Measurements from ENCODE around the gene ARID4A. TPM values are rescaled to one million over a fixed set of nuclear protein-coding genes. Genes with fewer than 3 reads are reported as not detected.
"Not testable (repeated sequence)": the region's sequence is repeated elsewhere in the genome, so short reads cannot be mapped to it uniquely, and the experiment has no call there.

ARID4A gene
- total RNA-seq, 2 experiments from 2014 or later = 20.3 to 25.3 TPM

GRCh38 chr14:58362272-58362671, 63.9 kb downstream of the ARID4A start:
- H3K27ac Mint-ChIP-seq; DNase-seq; H3K4me1 Mint-ChIP-seq; CTCF ChIA-PET; H3K9me3 Mint-ChIP-seq (ENCODE audit: low read depth); H3K27me3 Mint-ChIP-seq; POLR2A ChIA-PET; H3K4me3 Mint-ChIP-seq; ATAC-seq: not testable (repeated sequence)
- intact Hi-C loops (cut with DNase I, micrococcal nuclease) = loop anchor here (1.0 to 2.0 kb wide), 2 partner anchors 253 to 254 kb away; no protein-coding TSS in a partner anchor
- peaks cover 27% of the 10 kb centered on the region for H3K36me3 Mint-ChIP-seq (ENCODE audit: low read depth)

DNA sequence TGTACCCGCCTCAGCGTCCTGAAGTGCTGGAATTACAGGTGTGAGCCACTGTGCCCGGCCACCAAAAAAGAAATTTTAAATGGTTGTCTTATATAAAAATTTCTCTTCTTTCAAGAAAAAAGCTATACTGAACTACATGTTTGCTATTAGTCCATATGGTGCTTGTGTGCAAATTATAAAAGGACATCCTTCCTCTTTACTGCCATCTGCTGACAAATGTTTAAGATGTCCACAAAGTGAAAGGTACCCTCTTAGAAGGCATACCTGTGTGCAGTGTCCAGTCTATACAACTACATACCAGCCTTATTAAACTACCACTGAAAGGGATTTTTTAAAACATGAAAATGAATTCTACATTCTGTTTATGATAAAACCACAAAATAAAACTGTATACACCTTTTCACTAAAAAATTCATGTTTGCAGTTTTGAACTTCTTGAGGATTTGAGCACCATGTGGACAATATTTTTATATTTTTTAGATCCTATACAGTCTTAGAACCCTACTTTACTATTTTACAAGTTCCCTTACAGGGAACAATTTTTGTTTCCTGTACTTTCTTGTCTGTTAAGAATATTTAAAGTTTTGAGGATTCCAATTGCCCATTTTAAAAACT, 64.5 kb downstream of the ARID4A start:
- POLR2A ChIA-PET = no interaction called here
- ATAC-seq = peak; percentile 63

DNA sequence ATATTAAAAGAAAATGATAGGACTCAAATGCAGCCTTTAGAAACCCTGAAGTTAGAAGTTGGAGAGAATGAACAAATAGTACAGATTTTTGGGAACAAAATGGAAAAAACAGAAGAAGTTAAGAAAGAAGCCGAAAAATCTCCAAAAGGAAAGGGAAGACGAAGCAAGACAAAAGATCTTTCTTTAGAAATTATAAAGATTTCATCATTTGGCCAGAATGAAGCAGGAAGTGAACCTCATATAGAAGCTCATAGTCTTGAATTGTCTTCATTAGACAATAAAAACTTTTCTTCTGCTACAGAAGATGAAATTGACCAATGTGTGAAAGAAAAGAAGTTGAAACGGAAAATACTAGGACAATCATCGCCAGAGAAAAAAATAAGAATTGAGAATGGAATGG, 66.0 kb downstream of the ARID4A start:
- POLR2A ChIA-PET = no interaction called here
- H3K4me1 Mint-ChIP-seq = peaks cover 8% of the 10 kb centered on the region
- H3K27ac Mint-ChIP-seq = no peak overlapping the region
- ATAC-seq = no peak
- H3K36me3 Mint-ChIP-seq (ENCODE audit: low read depth) = peaks cover 35% of the 10 kb centered on the region
- H3K9me3 Mint-ChIP-seq (ENCODE audit: low read depth) = no peaks in the 10 kb centered on the region
- DNase-seq = no peak
- no peak overlapping the region for H3K4me3 Mint-ChIP-seq
- no peaks in the 10 kb centered on the region for H3K27me3 Mint-ChIP-seq
- intact Hi-C loops (cut with DNase I, micrococcal nuclease) = no loop called here
- CTCF ChIA-PET = interaction anchor here (0.7 to 1.3 kb wide), 3 partner anchors 12 to 247 kb away, joined by 3 read pairs; no protein-coding TSS in a partner anchor

More for the DNA sequence above, 64.5 kb downstream of the ARID4A start:
- Mint-ChIP-seq H3K4me1 (peaks cover 8% of the 10 kb centered on the region), H3K27me3 (no peaks in the 10 kb centered on the region), H3K9me3 (ENCODE audit: low read depth) (no peaks in the 10 kb centered on the region), H3K4me3 (no peak overlapping the region), H3K36me3 (ENCODE audit: low read depth) (peaks cover 30% of the 10 kb centered on the region), H3K27ac (no peak overlapping the region)
- CTCF ChIA-PET = no interaction called here
- DNase-seq = no peak
- intact Hi-C loops (cut with DNase I, micrococcal nuclease) = loop anchor here (1.0 to 2.0 kb wide), 2 partner anchors 254 to 255 kb away; no protein-coding TSS in a partner anchor

DNA sequence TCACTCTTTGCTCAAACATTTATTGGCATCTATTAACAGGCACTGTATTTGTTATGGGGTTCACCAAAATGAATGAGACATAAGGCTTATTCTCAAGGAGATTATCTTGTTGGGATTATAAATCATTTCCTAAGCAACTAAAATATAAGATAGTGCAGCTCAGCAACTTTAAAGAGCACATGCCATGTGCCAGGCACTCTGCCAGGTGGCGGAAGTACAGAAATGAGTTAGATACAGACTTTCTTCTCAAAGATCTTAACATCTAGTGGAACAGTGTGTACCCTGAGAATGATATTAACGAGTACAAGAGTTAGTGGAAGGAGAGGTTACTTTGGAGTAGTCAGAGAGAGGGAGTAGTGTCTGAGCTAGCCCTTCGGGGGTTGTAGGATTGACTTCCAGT, 68.9 kb downstream of the ARID4A start:
- DNase-seq (no peak), ATAC-seq (no peak)
- intact Hi-C loops (cut with DNase I, micrococcal nuclease) = no loop called here
- H3K36me3 Mint-ChIP-seq (ENCODE audit: low read depth) = peaks cover 36% of the 10 kb centered on the region
- H3K9me3 Mint-ChIP-seq (ENCODE audit: low read depth) = no peaks in the 10 kb centered on the region
- H3K27ac Mint-ChIP-seq = no peak overlapping the region
- ChIA-PET POLR2A (no interaction called here), CTCF (no interaction called here)
- H3K4me1 Mint-ChIP-seq = peaks cover 8% of the 10 kb centered on the region
- H3K4me3 Mint-ChIP-seq = no peak overlapping the region
- H3K27me3 Mint-ChIP-seq = no peaks in the 10 kb centered on the region

GRCh38 chr14:58368956-58369355, 70.6 kb downstream of the ARID4A start:
- ChIA-PET CTCF (no interaction called here), POLR2A (no interaction called here)
- Mint-ChIP-seq H3K9me3 (ENCODE audit: low read depth) (no peaks in the 10 kb centered on the region), H3K27ac (no peak overlapping the region), H3K36me3 (ENCODE audit: low read depth) (peaks cover 37% of the 10 kb centered on the region), H3K4me1 (peaks cover 8% of the 10 kb centered on the region), H3K4me3 (no peak overlapping the region), H3K27me3 (no peaks in the 10 kb centered on the region)
- no peak for DNase-seq
- intact Hi-C loops (cut with DNase I, micrococcal nuclease) = no loop called here
- ATAC-seq = no peak

GRCh38 chr14:58376791-58377190, 78.4 kb downstream of the ARID4A start:
- intact Hi-C loops (cut with DNase I, micrococcal nuclease) = no loop called here
- ATAC-seq (no peak), DNase-seq (no peak)
- no peaks in the 10 kb centered on the region for H3K9me3 Mint-ChIP-seq (ENCODE audit: low read depth)
- POLR2A ChIA-PET = no interaction called here
- peaks cover 31% of the 10 kb centered on the region for H3K36me3 Mint-ChIP-seq (ENCODE audit: low read depth)
- H3K4me1 Mint-ChIP-seq = no peaks in the 10 kb centered on the region
- H3K4me3 Mint-ChIP-seq = no peak overlapping the region
- H3K27me3 Mint-ChIP-seq = no peaks in the 10 kb centered on the region
- no peak overlapping the region for H3K27ac Mint-ChIP-seq
- CTCF ChIA-PET = interaction anchor here (0.6 to 1.4 kb wide), 3 partner anchors 18 to 817 kb away, joined by 3 read pairs; no protein-coding TSS in a partner anchor

- Mint-ChIP-seq H3K27ac (no peak overlapping the region), H3K4me3 (no peak overlapping the region), H3K4me1 (peaks cover 8% of the 10 kb centered on the region), H3K9me3 (ENCODE audit: low read depth) (peaks cover 1% of the 10 kb centered on the region), H3K36me3 (ENCODE audit: low read depth) (no peaks in the 10 kb centered on the region), H3K27me3 (no peaks in the 10 kb centered on the region)
- ChIA-PET CTCF (no interaction called here), POLR2A (no interaction called here)
- DNase-seq (no peak), ATAC-seq (no peak)
- intact Hi-C loops (cut with DNase I, micrococcal nuclease) = no loop called here
Observed at GRCh38 chr14:58390830-58391229, 92.5 kb downstream of the ARID4A start.

DNA sequence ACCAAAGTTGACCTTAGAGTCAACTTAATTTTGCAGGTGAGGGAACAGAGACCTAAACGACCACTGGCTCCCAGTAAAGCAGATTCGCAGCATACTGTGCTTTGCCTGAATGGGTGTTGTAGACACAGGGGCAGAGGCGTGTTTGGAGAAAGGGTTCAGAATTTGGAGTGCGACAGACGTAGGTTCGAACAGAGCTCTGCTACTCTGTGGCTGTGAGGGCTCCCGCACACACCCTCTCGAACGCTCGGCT, 97.1 kb downstream of the ARID4A start:
- POLR2A ChIA-PET = no interaction called here

GRCh38 chr14:58395812-58396788, 97.7 kb downstream of the ARID4A start, which contains the start of gene TOMM20L:
Gene TOMM20L, plus strand, starts transcription at chr14:58395930. Its CDS starts 28 bp downstream, at chr14:58395958.
- peak within 1 kb of the TSS; percentile 60 for H3K4me3 Mint-ChIP-seq
- no peaks in the 10 kb centered on the region for H3K27me3 Mint-ChIP-seq
- ATAC-seq (peak; percentile 92), DNase-seq (peak; percentile 82)
- peak within 1 kb of the TSS; percentile 70 for H3K27ac Mint-ChIP-seq
- H3K9me3 Mint-ChIP-seq (ENCODE audit: low read depth) = no peaks in the 10 kb centered on the region
- intact Hi-C loops (cut with DNase I, micrococcal nuclease) = loop anchor here (1.0 to 2.0 kb wide), 2 partner anchors 31 to 288 kb away; partner anchors contain the start of genes KIAA0586 (in 1 of the 2) and TIMM9 (in 1 of the 2)
- POLR2A ChIA-PET = no interaction called here
- CTCF ChIA-PET = interaction anchor here (0.6 to 2.7 kb wide), 15 partner anchors 10 to 288 kb away, joined by 3 to 12 read pairs (median 4); partner anchors contain the start of genes ARID4A, KIAA0586, PSMA3 and TIMM9
- H3K36me3 Mint-ChIP-seq (ENCODE audit: low read depth) = peaks cover 11% of the 10 kb centered on the region
- H3K4me1 Mint-ChIP-seq = peaks cover 12% of the 10 kb centered on the region

More for the DNA sequence above, 97.1 kb downstream of the ARID4A start:
- Mint-ChIP-seq H3K36me3 (ENCODE audit: low read depth) (peaks cover 11% of the 10 kb centered on the region), H3K4me3 (peak overlapping the region; percentile 60), H3K4me1 (peaks cover 14% of the 10 kb centered on the region), H3K9me3 (ENCODE audit: low read depth) (no peaks in the 10 kb centered on the region), H3K27ac (peak overlapping the region; percentile 70), H3K27me3 (no peaks in the 10 kb centered on the region)
- ATAC-seq (no peak), DNase-seq (no peak)
- CTCF ChIA-PET = interaction anchor here (0.6 to 2.7 kb wide), 13 partner anchors 11 to 287 kb away, joined by 3 to 12 read pairs (median 5); partner anchors contain the start of genes ARID4A, KIAA0586, PSMA3 and TIMM9
- intact Hi-C loops (cut with DNase I, micrococcal nuclease) = loop anchor here (1.0 kb wide), 1 partner anchor 287 kb away; no protein-coding TSS in a partner anchor

GRCh38 chr14:58397156-58397555, 98.8 kb downstream of the ARID4A start:
- no peak overlapping the region for H3K4me3 Mint-ChIP-seq

DNA sequence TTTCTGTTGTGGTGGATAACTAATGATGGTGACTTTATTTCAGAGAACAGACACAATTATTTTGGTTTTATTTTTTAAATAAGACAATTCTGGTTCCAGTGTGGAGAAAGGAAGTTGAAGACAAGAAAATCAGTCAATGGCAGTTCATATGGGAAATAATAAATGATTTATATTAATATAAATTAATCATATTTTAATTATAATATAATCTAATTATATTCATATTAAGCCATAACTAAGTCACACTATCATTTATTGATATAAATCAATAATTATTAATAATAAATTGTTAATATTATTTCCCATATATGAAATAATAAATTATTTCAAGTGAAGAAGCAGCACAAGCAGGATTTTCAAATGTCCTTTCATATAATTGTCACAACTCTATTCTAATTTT, 100.1 kb downstream of the ARID4A start:
- ChIA-PET CTCF (no interaction called here), POLR2A (interaction anchor here (0.6 kb wide), 1 partner anchor 39 kb away, joined by 3 read pairs; no protein-coding TSS in a partner anchor)
- ATAC-seq (no peak), DNase-seq (no peak)
- Mint-ChIP-seq H3K4me1 (peaks cover 10% of the 10 kb centered on the region), H3K4me3 (no peak overlapping the region), H3K9me3 (ENCODE audit: low read depth) (no peaks in the 10 kb centered on the region), H3K27ac (no peak overlapping the region), H3K27me3 (no peaks in the 10 kb centered on the region), H3K36me3 (ENCODE audit: low read depth) (peaks cover 17% of the 10 kb centered on the region)
- intact Hi-C loops (cut with DNase I, micrococcal nuclease) = no loop called here

More at GRCh38 chr14:58397156-58397555, 98.8 kb downstream of the ARID4A start:
- H3K9me3 Mint-ChIP-seq (ENCODE audit: low read depth) = no peaks in the 10 kb centered on the region
- CTCF ChIA-PET = interaction anchor here (1.0 to 2.5 kb wide), 2 partner anchors 30 to 71 kb away, joined by 3 to 10 read pairs; partner anchors contain the start of genes KIAA0586 and TIMM9
- peaks cover 10% of the 10 kb centered on the region for H3K4me1 Mint-ChIP-seq
- H3K27me3 Mint-ChIP-seq = no peaks in the 10 kb centered on the region
- intact Hi-C loops (cut with DNase I, micrococcal nuclease) = loop anchor here in 1 of 2 experiments (2.0 kb wide), 1 partner anchor 30 kb away; the partner anchor contains the start of genes KIAA0586 and TIMM9
- H3K27ac Mint-ChIP-seq = no peak overlapping the region
- H3K36me3 Mint-ChIP-seq (ENCODE audit: low read depth) = peaks cover 15% of the 10 kb centered on the region
- no peak for ATAC-seq
- POLR2A ChIA-PET = no interaction called here
- DNase-seq = no peak

Data from activated CD4-positive, alpha-beta T cell treated with anti-CD3 and anti-CD28 coated beads for 36 hours (primary cell).